Adipose tissue (tissue), 3 donors: ENCODE results near the gene SIM2. TPM values are rescaled to one million over a fixed set of nuclear protein-coding genes. Genes with fewer than 3 reads are reported as not detected.

Experiments used
- H3K27ac ChIP-seq: one replicate; pipeline ENCODE4 v1.5.1; 2013; ENCODE audit warnings: low read depth, low read length
- WGBS, 3 donors: extraction: QIAGEN DNeasy Blood & Tissue Kit; methylation state at CpG; one replicate each; pipeline ENCODE4 v1.1.7; 2013; 5-methylcytosine and 5-hydroxymethylcytosine counted together
- polyA plus RNA-seq, 3 donors: library from polyadenylated mRNA; stranded (reverse); fragments of 200-250 nt; gene quantifications; one replicate each; pipeline ENCODE4 v1.2.3, GENCODE V29; 2013
- donor health status: healthy with polysubstance abuse.
- donor health status: Bipolar disorder and iron deficiency.
- donor health status: healthy.

Gene SIM2
- polyA plus RNA-seq, 3 donors: 0.01 to 0.51 (median 0.34) TPM

GRCh38 chr21:36706951-36707762, 8.2 kb downstream of the SIM2 start:
- H3K27ac ChIP-seq: no peak overlapping the region
- 12 to 17% (median 14%) methylated on average over 32 of the region's 32 CpGs for WGBS, 3 donors

- no peak overlapping the region for H3K27ac ChIP-seq
- WGBS, 3 donors: 5% methylated on average over 42 to 53 of the region's 53 CpGs
Measured at GRCh38 chr21:36707763-36708285, 8.9 kb downstream of the SIM2 start.

GRCh38 chr21:36708286-36709029, 9.5 kb downstream of the SIM2 start:
- 3 to 5% (median 5%) methylated on average over 41 to 44 of the region's 44 CpGs for WGBS, 3 donors
- H3K27ac ChIP-seq: no peak overlapping the region

DNA sequence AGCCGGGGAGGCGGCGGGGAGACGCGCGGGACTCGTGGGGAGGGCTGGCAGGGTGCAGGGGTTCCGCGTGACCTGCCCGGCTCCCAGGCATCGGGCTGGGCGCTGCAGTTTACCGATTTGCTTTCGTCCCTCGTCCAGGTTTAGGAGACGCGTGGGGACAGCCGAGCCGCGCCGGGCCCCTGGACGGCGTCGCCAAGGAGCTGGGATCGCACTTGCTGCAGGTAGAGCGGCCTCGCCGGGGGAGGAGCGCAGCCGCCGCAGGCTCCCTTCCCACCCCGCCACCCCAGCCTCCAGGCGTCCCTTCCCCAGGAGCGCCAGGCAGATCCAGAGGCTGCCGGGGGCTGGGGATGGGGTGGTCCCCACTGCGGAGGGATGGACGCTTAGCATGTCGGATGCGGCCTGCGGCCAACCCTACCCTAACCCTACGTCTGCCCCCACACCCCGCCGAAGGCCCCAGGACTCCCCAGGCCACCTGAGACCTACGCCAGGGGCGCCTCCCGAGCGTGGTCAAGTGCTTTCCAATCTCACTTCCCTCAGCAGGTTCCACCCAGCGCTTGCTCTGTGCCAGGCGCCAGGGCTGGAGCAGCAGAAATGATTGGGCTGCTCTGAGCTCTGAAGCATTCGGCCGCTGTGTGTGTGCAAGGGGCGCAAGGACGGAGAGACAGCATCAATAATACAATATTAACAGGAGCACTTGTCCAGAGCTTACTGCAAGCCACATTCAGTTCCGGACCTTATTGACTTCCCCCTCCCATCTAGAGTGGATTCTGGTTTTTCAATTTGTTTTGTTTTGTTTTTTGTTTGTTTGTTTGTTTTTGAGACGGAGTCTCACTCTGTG, 10.3 kb downstream of the SIM2 start:
- H3K27ac ChIP-seq: no peak overlapping the region
- WGBS, 3 donors: 4 to 6% (median 5%) methylated on average over 46 to 55 of the region's 55 CpGs

DNA sequence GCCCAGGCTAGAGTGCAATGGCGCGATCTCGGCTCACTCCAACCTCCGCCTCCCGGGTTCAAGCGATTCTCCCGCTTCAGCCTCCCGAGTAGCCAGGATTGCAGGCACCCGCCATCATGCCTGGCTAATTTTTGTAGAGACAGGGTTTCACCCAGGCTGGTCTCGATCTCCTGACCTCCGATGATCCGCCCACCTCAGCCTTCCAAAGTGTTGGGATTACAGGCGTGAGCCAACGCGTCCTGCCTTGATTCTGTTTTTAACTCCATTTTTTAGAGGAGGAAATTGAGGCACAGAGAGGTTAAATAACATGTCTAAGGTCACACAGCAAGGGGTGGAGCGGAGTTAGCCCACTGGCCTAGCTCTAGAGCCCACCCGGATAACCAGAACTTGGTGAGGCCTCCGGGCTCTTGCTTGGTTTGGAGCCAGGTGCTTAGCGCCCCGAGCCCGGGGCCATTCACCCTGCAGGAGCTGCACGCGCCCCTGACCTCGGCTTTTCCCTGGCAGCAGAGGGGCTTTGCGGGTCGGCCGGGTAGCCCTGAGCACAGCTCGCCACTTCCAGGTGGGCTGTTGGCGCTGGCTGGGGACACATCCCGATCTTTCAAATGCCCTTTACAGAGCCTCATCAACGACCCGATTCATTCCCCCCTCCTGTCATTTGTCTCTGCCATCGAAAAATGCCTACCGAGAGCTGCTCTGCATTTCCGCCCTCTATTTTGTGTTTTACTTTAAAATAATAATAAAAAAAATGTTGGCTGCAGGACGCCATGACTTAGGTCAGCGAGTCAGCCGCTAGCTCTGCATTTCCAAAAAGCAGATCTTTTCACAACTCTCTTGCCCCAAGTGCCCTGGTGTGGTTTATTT, 11.2 kb downstream of the SIM2 start:
- no peak overlapping the region for H3K27ac ChIP-seq
- WGBS, 3 donors: 8 to 14% (median 11%) methylated on average over 38 of the region's 38 CpGs

DNA sequence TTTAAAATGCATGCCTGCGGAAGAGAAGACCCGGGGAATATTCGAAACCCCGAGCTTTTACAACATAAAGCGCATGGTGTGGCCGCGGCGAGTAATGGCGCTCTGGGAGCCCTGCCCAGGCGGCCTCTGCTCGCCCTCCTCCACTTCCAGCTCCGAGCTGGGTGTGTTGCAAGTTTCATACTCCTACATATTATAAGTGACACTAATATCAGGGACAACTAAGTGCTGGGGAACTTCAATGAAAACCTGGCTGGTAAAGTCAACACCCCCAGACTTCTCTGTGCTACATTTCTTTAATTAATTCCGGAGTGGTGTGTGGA, 11.8 kb downstream of the SIM2 start:
- 8 to 17% (median 14%) methylated on average over 13 of the region's 13 CpGs for WGBS, 3 donors
- no peak overlapping the region for H3K27ac ChIP-seq

DNA sequence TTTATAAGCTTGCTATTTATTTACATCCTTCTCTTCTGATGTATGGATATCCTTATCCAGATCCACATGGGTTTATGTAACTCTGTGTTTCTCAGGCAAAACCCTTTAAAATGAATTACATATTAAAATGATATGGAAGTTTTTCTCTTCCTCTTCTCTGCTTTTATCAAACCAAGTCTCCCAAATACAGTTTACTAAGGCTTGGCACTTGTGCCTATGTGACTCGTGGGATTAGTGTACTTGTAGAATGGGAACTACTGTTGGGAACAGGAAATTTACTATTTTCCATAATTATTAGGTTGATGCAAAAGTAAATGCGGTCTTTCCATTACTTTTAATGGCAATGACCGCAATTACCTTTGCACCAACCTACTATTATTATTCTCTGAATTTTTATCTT, 14.8 kb downstream of the SIM2 start:
- no peak overlapping the region for H3K27ac ChIP-seq
- 56 to 63% (median 62%) methylated on average over 3 of the region's 3 CpGs for WGBS, 3 donors

DNA sequence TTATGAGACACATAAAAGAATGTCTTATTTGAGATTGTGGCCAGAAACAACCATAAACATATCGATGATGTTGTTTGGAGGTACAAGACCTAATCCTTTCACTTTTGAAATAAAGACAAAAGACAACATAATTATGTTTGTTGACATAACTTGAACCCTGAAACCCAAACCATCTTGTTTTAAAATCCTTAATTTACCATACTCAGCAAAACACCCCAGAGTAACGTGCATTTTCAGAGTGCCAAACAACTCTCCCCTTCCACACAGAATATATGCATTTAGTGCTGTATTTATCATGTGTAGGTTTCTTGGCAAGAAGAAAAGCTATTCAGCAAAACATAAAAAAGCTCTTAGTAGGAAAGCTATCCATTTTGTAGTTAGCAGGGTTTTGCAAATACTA, 17.5 kb downstream of the SIM2 start:
- no peak overlapping the region for H3K27ac ChIP-seq
- 70 to 86% (median 80%) methylated on average over 2 of the region's 2 CpGs for WGBS, 3 donors

DNA sequence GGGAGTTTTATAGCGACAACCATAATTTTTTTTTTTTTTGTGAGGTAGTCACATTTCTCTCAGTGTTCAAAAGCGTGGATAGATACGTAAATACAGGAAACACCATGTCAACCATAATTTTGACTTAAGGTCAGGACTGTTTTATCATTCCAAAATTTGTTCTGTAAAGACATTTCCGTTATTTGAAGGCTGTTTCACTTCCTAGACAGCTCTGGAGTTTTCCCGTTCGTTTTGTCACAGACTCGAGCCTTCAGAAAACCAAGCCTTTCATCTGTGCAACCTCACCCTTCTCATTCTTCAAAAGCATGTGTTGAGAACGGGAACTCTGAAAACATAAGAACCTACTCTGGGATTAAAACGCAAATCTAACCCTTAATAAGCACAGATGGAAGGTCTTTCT, 17.9 kb downstream of the SIM2 start:
- H3K27ac ChIP-seq: no peak overlapping the region
- WGBS, 3 donors: 38 to 68% (median 44%) methylated on average over 9 of the region's 9 CpGs

- H3K27ac ChIP-seq: no peak overlapping the region
- 85 to 91% (median 87%) methylated on average over 6 of the region's 6 CpGs for WGBS, 3 donors
Measured at GRCh38 chr21:36717976-36718375, 19.1 kb downstream of the SIM2 start.

DNA sequence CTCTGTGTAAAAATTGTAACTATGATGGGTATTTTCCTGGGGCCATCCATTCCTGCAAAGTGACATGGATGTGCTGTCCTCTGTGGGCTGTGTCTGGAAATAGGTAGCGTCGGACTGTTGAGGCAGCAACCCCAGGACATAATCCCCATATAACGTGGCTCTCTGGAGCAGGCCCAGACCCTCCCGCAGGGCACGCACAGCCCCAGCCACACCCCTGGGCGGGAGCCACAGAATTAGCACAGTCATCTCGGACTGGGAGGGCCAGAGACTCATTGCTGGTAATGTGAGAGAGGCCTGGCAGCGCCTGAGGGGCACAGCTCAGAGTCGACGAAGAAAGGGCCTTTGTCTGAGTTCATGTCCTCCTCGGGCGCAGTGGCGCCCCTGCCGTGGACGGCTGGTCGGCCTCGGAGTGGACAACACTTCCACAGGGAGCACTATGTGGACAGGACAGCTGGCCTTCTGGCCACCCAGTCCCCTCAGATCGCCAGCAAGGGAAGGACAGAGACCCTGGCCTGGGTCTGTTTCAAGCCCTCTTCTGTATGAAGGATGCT, 20.1 kb downstream of the SIM2 start:
- no peak overlapping the region for H3K27ac ChIP-seq

DNA sequence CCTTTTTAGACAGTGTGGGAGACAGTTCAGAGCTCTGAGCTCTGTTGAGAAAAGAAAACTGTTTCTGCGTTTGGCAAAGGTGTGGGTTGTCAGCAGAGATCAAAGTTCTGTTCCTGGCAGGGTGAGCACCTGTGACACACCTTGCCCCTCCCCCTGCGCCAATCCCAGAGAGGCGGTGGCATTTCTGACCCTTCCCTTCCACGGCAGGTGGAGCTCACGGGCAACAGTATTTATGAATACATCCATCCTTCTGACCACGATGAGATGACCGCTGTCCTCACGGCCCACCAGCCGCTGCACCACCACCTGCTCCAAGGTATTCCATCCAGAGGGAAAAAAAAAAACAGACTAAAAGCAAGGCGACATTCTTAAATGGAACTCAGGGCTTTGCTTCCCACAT, 20.7 kb downstream of the SIM2 start:
- no peak overlapping the region for H3K27ac ChIP-seq
- 64 to 93% (median 92%) methylated on average over 10 of the region's 10 CpGs for WGBS, 3 donors

More for the DNA sequence above, 20.1 kb downstream of the SIM2 start:
- 83 to 87% (median 83%) methylated on average over 18 of the region's 18 CpGs for whole genome bisulfite sequencing, 3 donors

DNA sequence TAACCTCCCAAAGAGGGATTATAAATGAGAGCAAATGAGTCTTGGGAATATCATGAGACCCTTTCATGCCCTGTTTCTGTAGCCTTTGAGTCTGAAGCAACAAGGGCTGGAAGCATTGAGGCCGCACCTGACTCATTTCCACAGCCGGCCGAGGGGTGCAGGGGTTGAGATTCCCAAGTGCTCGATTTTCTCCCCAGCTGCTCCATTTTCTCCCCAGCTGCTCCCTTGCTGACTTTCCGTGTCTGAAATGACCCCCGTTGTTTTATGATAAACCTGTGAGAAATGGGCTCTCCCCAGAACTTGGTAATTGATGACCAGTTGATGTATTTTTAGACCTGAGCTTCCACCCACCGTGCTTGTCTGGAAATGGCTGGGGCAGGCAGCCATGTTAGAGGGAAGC, 22.9 kb downstream of the SIM2 start:
- WGBS, 3 donors: 88 to 91% (median 89%) methylated on average over 7 of the region's 7 CpGs
- H3K27ac ChIP-seq: no peak overlapping the region

DNA sequence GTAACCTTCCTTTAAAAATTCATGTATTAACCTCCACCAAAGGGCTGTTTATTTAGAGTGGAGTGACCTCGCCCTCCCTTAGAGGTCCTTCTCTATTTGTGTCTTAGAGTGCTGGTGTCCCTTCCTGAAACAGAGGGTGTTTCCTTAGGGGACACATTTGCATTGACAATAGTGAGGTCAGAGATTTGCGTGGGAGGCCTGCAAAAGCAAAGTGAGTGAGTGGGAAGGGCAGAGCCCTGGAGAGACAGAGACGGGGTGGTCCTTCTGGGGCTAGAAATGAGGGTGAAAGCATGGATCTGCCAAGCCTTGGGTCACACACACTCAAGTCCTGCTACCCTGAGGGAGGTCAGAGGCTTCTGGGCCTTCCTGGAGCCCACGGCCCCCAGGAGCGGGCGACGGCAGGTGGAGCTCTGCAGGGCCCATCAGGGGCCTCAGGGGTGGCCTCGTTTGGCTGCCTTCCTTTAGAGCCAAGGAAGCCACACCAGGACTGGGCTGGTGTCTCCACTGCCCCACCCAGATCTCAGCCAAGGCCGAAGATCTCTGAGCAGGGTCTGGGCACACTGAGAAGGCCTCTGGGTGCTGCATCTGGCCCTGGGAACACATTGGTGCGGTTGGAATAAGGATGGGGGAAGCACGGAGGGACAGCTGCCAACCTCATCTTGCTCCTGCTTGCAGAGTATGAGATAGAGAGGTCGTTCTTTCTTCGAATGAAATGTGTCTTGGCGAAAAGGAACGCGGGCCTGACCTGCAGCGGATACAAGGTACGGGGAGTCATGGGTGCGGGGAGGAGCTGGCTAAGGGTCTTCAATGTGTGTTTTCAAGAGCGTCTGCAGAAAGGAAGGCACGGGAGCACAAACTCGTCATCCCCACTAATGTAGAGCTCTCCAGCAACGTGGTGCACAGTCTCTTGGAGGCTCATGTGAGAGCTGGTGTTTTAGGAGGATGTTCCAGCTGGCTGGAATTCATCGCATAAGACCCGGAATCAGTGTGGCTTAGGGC, 23.8 kb downstream of the SIM2 start:
- H3K27ac ChIP-seq: no peak overlapping the region
- WGBS, 3 donors: 85 to 89% (median 85%) methylated on average over 25 of the region's 25 CpGs

- WGBS, 3 donors: 86 to 89% (median 88%) methylated on average over 14 of the region's 14 CpGs
- H3K27ac ChIP-seq: no peak overlapping the region
Measured at GRCh38 chr21:36723371-36723881, 24.5 kb downstream of the SIM2 start.

DNA sequence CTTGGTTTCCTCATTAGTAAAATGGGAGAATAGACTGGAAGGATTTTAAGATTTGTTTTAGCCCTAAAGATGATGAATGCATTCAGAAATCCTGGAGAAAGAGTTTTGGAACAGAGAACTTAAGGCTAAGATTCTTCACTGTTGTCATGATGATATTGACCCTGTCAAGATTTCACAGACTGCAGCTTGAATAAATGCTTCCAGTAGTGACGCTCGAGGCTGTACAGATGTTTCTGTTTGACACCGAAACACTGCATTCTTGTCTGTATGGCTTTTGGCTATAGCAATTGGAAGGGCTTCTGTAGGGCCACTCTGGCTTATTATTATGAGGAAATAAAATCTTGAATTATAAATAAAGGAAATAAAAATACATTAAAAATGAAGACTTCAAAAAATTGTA, 25.7 kb downstream of the SIM2 start:
- 69 to 79% (median 78%) methylated on average over 3 of the region's 3 CpGs for WGBS, 3 donors
- no peak overlapping the region for H3K27ac ChIP-seq
